SK-N-SH treated with all-trans-retinoic acid at 6 μM for 48 hours (cell line): Measurements from ENCODE around the gene RASAL2.

ENCODE experiments used
- ATAC-seq: fragments of 200-7000 bp; cut with Tn5 transposase; 3 replicates; pipeline ENCODE4 v1.9.1; 2020; ENCODE audit warnings: mild to moderate bottlenecking, moderate library complexity
- ARNTL ChIP-seq: fragments of 450-650 bp; formaldehyde crosslinking; IDR thresholded peaks from 2 replicates; pipeline ENCODE4 v1.5.0; 2020; ENCODE audit warnings: low read depth, mild to moderate bottlenecking, moderate library complexity, borderline replicate concordance
- BACH2 ChIP-seq: fragments of 250-450 bp; sonication (Bioruptor Pico); IDR thresholded peaks from 2 replicates; pipeline ENCODE4 v1.9.0; 2021; ENCODE audit warnings: mild to moderate bottlenecking, borderline replicate concordance
- CSDC2 ChIP-seq: fragments of 250-450 bp; sonication (Bioruptor Pico); IDR thresholded peaks from 2 replicates; pipeline ENCODE4 v1.5.0; 2020; ENCODE audit warnings: mild to moderate bottlenecking, moderate library complexity
- ESRRG ChIP-seq: fragments of 250-450 bp; sonication (Bioruptor Pico); IDR thresholded peaks from 2 replicates; pipeline ENCODE4 v1.6.1; 2021; ENCODE audit warnings: mild to moderate bottlenecking
- GLIS3 ChIP-seq: fragments of 250-450 bp; sonication (Bioruptor Pico); IDR thresholded peaks from 2 replicates; pipeline ENCODE4 v1.5.0; 2020; ENCODE audit warnings: mild to moderate bottlenecking, moderate library complexity
- ISL1 ChIP-seq: fragments of 250-450 bp; sonication (Bioruptor Pico); IDR thresholded peaks from 2 replicates; pipeline ENCODE4 v2.1.2; 2022; ENCODE audit warnings: mild to moderate bottlenecking, moderate library complexity
- OSR1 ChIP-seq: fragments of 250-450 bp; sonication (Bioruptor Pico); IDR thresholded peaks from 2 replicates; pipeline ENCODE4 v1.8.0; 2022; ENCODE audit warnings: moderate library complexity, mild to moderate bottlenecking, inconsistent platforms
- PPARA ChIP-seq: fragments of 250-450 bp; sonication (Bioruptor Pico); IDR thresholded peaks from 2 replicates; pipeline ENCODE4 v1.5.0; 2020; ENCODE audit warnings: mild to moderate bottlenecking, borderline replicate concordance
- SNAI2 ChIP-seq: fragments of 250-450 bp; sonication (Bioruptor Pico); IDR thresholded peaks from 2 replicates; pipeline ENCODE4 v1.5.0; 2020; ENCODE audit warnings: mild to moderate bottlenecking, moderate library complexity
- TCF4 ChIP-seq: fragments of 250-450 bp; sonication (Bioruptor Pico); IDR thresholded peaks from 2 replicates; pipeline ENCODE4 v1.8.0; 2021; ENCODE audit warnings: mild to moderate bottlenecking, moderate library complexity, borderline replicate concordance
- TOX ChIP-seq: fragments of 250-450 bp; sonication (Bioruptor Pico); IDR thresholded peaks from 2 replicates; pipeline ENCODE4 v1.8.0; 2021; ENCODE audit warnings: mild to moderate bottlenecking, moderate library complexity, borderline replicate concordance
- ZC3H10 ChIP-seq: fragments of 250-450 bp; sonication (Bioruptor Pico); IDR thresholded peaks from 2 replicates; pipeline ENCODE4 v1.5.1; 2021; ENCODE audit warnings: mild to moderate bottlenecking, moderate library complexity
- ZFP3 ChIP-seq: fragments of 250-450 bp; sonication (Bioruptor Pico); IDR thresholded peaks from 2 replicates; pipeline ENCODE4 v1.5.0; 2020; ENCODE audit warnings: mild to moderate bottlenecking, moderate library complexity
- ZNF565 ChIP-seq: fragments of 450-650 bp; formaldehyde crosslinking; conservative IDR thresholded peaks from 2 replicates; pipeline ENCODE4 v1.5.0; 2020; ENCODE audit warnings: low read depth, mild to moderate bottlenecking, moderate library complexity
- ZNF70 ChIP-seq: fragments of 450-650 bp; formaldehyde crosslinking; IDR thresholded peaks from 2 replicates; pipeline ENCODE4 v1.5.0; 2020; ENCODE audit warnings: mild to moderate bottlenecking, moderate library complexity
- ZNF8 ChIP-seq: fragments of 450-650 bp; formaldehyde crosslinking; IDR thresholded peaks from 2 replicates; pipeline ENCODE4 v1.5.0; 2020; ENCODE audit warnings: mild to moderate bottlenecking, moderate library complexity
- TF ChIP-seq, protein P1 (sequence below): fragments of 250-450 bp; sonication (Bioruptor Pico); IDR thresholded peaks from 2 replicates; pipeline ENCODE4 v1.8.0; 2020; ENCODE audit warnings: mild to moderate bottlenecking, moderate library complexity, borderline replicate concordance
- TF ChIP-seq, protein P2 (sequence below): fragments of 250-450 bp; sonication (Bioruptor Pico); IDR thresholded peaks from 2 replicates; pipeline ENCODE4 v1.5.1; 2021; ENCODE audit warnings: mild to moderate bottlenecking, moderate library complexity
- TF ChIP-seq, protein P3 (sequence below): fragments of 250-450 bp; sonication (Bioruptor Pico); IDR thresholded peaks from 2 replicates; pipeline ENCODE4 v1.5.1; 2020; ENCODE audit warnings: low read depth, mild to moderate bottlenecking, moderate library complexity
- TF ChIP-seq, protein P4 (sequence below): fragments of 250-450 bp; sonication (Bioruptor Pico); IDR thresholded peaks from 2 replicates; pipeline ENCODE4 v1.5.0; 2020; ENCODE audit warnings: mild to moderate bottlenecking, moderate library complexity
- TF ChIP-seq, protein P5 (sequence below): fragments of 250-450 bp; sonication (Bioruptor Pico); IDR thresholded peaks from 2 replicates; pipeline ENCODE4 v1.8.0; 2021; ENCODE audit warnings: low read depth, mild to moderate bottlenecking, moderate library complexity, borderline replicate concordance

Gene RASAL2

DNA sequence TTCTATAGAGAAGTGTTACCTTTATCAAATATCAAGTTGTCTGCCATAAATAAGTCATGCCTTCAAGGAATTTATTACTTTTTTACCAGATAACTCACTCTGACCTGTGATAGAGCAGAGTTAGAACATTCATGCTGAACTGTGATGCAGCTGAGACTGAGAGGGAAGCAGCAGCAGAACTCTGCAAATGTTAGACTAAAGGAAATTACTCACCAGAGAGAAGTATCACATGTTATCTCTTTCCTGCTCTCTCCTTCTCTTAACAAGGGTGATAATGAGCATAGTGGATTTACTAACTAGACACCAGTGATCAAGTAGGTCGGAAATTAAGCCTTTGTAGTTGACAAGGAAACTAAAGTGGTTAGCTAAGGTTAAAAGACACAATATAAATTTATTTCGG lies 181.6 kb downstream of the RASAL2 start:
- TF ChIP-seq ZNF565 (CRISPR knock-in tag) (no peak), PPARA (CRISPR knock-in tag) (no peak), ISL1 (CRISPR knock-in tag) (no peak), ARNTL (CRISPR knock-in tag) (no peak), TOX (no peak)
- TF ChIP-seq, protein P1, sequence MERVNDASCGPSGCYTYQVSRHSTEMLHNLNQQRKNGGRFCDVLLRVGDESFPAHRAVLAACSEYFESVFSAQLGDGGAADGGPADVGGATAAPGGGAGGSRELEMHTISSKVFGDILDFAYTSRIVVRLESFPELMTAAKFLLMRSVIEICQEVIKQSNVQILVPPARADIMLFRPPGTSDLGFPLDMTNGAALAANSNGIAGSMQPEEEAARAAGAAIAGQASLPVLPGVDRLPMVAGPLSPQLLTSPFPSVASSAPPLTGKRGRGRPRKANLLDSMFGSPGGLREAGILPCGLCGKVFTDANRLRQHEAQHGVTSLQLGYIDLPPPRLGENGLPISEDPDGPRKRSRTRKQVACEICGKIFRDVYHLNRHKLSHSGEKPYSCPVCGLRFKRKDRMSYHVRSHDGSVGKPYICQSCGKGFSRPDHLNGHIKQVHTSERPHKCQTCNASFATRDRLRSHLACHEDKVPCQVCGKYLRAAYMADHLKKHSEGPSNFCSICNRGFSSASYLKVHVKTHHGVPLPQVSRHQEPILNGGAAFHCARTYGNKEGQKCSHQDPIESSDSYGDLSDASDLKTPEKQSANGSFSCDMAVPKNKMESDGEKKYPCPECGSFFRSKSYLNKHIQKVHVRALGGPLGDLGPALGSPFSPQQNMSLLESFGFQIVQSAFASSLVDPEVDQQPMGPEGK (CRISPR knock-in tag), result no peak
- TF ChIP-seq, protein P2, sequence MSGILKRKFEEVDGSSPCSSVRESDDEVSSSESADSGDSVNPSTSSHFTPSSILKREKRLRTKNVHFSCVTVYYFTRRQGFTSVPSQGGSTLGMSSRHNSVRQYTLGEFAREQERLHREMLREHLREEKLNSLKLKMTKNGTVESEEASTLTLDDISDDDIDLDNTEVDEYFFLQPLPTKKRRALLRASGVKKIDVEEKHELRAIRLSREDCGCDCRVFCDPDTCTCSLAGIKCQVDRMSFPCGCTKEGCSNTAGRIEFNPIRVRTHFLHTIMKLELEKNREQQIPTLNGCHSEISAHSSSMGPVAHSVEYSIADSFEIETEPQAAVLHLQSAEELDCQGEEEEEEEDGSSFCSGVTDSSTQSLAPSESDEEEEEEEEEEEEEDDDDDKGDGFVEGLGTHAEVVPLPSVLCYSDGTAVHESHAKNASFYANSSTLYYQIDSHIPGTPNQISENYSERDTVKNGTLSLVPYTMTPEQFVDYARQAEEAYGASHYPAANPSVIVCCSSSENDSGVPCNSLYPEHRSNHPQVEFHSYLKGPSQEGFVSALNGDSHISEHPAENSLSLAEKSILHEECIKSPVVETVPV (CRISPR knock-in tag), result no peak
- TF ChIP-seq, protein P3, sequence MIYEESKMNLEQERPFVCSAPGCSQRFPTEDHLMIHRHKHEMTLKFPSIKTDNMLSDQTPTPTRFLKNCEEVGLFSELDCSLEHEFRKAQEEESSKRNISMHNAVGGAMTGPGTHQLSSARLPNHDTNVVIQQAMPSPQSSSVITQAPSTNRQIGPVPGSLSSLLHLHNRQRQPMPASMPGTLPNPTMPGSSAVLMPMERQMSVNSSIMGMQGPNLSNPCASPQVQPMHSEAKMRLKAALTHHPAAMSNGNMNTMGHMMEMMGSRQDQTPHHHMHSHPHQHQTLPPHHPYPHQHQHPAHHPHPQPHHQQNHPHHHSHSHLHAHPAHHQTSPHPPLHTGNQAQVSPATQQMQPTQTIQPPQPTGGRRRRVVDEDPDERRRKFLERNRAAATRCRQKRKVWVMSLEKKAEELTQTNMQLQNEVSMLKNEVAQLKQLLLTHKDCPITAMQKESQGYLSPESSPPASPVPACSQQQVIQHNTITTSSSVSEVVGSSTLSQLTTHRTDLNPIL, result no peak
- TF ChIP-seq, protein P4, sequence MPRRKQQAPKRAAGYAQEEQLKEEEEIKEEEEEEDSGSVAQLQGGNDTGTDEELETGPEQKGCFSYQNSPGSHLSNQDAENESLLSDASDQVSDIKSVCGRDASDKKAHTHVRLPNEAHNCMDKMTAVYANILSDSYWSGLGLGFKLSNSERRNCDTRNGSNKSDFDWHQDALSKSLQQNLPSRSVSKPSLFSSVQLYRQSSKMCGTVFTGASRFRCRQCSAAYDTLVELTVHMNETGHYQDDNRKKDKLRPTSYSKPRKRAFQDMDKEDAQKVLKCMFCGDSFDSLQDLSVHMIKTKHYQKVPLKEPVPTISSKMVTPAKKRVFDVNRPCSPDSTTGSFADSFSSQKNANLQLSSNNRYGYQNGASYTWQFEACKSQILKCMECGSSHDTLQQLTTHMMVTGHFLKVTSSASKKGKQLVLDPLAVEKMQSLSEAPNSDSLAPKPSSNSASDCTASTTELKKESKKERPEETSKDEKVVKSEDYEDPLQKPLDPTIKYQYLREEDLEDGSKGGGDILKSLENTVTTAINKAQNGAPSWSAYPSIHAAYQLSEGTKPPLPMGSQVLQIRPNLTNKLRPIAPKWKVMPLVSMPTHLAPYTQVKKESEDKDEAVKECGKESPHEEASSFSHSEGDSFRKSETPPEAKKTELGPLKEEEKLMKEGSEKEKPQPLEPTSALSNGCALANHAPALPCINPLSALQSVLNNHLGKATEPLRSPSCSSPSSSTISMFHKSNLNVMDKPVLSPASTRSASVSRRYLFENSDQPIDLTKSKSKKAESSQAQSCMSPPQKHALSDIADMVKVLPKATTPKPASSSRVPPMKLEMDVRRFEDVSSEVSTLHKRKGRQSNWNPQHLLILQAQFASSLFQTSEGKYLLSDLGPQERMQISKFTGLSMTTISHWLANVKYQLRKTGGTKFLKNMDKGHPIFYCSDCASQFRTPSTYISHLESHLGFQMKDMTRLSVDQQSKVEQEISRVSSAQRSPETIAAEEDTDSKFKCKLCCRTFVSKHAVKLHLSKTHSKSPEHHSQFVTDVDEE (CRISPR knock-in tag), result no peak
- ATAC-seq, result peak; percentile 43; the same call in 2 of the 3 replicates

DNA sequence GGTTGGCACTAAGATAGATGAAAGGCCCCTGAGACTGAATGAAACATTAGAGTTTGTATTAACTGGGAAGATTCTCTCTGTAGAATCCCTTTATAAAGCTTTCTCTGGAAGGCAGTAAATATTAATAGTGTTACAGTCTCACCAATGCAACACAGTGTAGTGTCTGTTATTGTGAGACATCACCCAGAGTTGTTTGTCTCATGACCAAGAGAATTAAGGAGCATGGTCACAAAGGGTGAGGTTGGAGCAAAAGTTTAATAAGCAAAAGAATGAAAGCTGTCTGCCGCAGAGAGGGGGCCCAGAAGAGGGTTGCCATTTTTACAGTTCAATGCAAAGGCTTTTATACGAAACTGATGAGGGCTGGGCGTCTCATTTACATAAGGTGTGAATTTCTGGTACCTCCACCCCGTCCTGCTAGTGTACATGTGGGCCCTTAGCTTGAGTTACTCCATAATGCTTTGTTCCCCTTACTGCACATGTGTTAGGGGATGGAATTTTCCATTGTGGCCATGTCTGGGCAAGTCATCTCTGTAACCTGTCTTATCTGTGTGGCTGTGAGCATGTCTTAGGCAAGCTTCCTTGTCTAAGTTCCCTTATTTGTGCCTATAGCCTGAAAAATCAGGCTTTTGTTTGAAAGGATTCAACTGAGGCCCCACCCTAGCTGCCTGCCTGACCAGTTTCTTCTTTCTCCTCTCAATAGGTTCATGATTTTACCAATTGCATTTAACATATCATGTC lies 184.1 kb downstream of the RASAL2 start:
- TF ChIP-seq SNAI2 (CRISPR knock-in tag), result no peak
- TF ChIP-seq ZNF565 (CRISPR knock-in tag), result no peak
- TF ChIP-seq ESRRG (CRISPR knock-in tag), result no peak
- no peak for TF ChIP-seq PPARA (CRISPR knock-in tag)
- TF ChIP-seq, protein P4 (CRISPR knock-in tag), result no peak
- TF ChIP-seq, protein P5, sequence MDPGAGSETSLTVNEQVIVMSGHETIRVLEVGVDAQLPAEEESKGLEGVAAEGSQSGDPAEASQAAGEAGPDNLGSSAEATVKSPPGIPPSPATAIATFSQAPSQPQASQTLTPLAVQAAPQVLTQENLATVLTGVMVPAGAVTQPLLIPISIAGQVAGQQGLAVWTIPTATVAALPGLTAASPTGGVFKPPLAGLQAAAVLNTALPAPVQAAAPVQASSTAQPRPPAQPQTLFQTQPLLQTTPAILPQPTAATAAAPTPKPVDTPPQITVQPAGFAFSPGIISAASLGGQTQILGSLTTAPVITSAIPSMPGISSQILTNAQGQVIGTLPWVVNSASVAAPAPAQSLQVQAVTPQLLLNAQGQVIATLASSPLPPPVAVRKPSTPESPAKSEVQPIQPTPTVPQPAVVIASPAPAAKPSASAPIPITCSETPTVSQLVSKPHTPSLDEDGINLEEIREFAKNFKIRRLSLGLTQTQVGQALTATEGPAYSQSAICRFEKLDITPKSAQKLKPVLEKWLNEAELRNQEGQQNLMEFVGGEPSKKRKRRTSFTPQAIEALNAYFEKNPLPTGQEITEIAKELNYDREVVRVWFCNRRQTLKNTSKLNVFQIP (CRISPR knock-in tag), result no peak
- TF ChIP-seq ISL1 (CRISPR knock-in tag), result no peak
- TF ChIP-seq, protein P1 (CRISPR knock-in tag), result no peak
- TF ChIP-seq, protein P2 (CRISPR knock-in tag), result no peak
- no peak for TF ChIP-seq CSDC2 (CRISPR knock-in tag)
- TF ChIP-seq TCF4 (CRISPR knock-in tag), result no peak
- no peak for TF ChIP-seq BACH2 (CRISPR knock-in tag)
- TF ChIP-seq ARNTL (CRISPR knock-in tag), result no peak
- no peak for TF ChIP-seq ZNF8 (CRISPR knock-in tag)
- no peak for TF ChIP-seq ZC3H10 (CRISPR knock-in tag)
- TF ChIP-seq ZFP3 (CRISPR knock-in tag), result no peak
- TF ChIP-seq OSR1 (CRISPR knock-in tag), result no peak
- TF ChIP-seq GLIS3, result no peak
- no peak for TF ChIP-seq ZNF70

More for the DNA sequence above, 184.1 kb downstream of the RASAL2 start:
- no peak for ATAC-seq
